Gastroesophageal sphincter (tissue), 3 donors: Measurements from ENCODE around the gene SKIL.

Source experiments
- CTCF ChIP-seq, 4 experiments: fragments of 200-600 bp in 2 of 4; fragments of 450-650 bp in 2 of 4; sonication (generic) in 1 of 4; IDR thresholded peaks; one replicate each; pipeline ENCODE4 v1.5.1; 2017 to 2019; ENCODE audit warnings: antibody characterized with exemption in 4 of 4, mild to moderate bottlenecking in 2 of 4, moderate library complexity in 2 of 4
- EP300 ChIP-seq: sonication (generic); formaldehyde crosslinking; IDR thresholded peaks from one replicate; pipeline ENCODE4 v1.6.1; 2017; ENCODE audit warnings: antibody characterized with exemption, mild to moderate bottlenecking
- POLR2AphosphoS5 ChIP-seq: sonication (generic); formaldehyde crosslinking; IDR thresholded peaks from one replicate; pipeline ENCODE4 v1.6.1; 2017; ENCODE audit warnings: antibody characterized with exemption

DNA sequence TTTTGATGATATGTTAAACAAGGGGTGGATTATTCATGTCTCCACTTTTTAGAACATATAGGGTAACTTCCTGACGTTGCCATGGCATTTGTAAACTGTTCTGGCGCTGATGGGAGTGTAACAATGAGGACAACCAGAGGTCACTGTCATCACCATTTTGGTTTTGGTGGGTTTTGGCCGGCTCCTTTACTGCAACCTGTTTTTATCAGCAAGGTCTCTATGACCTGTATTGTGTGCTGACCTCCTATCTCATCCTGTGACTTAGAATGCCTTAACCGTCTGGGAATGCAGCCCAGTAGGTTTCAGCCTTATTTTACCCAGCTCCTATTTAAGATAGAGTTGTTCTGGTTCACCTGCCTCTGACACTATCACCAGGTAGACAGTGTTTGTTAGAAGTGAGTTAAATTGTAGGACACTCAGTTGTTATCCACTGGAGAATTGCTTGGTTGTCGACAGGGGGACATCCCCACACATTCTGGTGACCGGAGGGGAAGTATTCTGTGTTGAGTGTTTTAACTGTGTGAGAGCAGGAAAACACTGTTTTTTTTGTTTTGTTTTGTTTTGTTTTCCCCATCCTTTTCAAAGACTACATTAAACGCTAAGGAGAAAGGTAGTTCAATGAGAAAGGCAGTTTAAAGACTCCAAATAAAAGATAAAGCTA, 36.9 kb upstream of the SKIL start:
- TF ChIP-seq CTCF (IDR thresholded peaks at IDR 0.05) (no peak), EP300 (no peak), POLR2AphosphoS5 (no peak)
